Chondrocyte (in vitro differentiated cells): ENCODE measurements around the gene TCAP. TPM values are rescaled to one million over a fixed set of nuclear protein-coding genes. Genes with fewer than 3 reads are reported as not detected.

Experiments
- DNase-seq: peaks from one replicate; pipeline ENCODE4 v3.0.0; 2021; ENCODE audit warnings: mixed read lengths, low spot score
- H3K27ac Mint-ChIP-seq: one replicate; pipeline ENCODE4 v1.8.0; 2021; ENCODE audit warnings: mild to moderate bottlenecking, moderate library complexity, mixed read lengths; ENCODE audit not compliant: unreplicated experiment
- H3K27me3 Mint-ChIP-seq: 2 replicates; pipeline ENCODE4 v1.8.0; 2021; ENCODE audit warnings: low read depth, mixed read lengths
- H3K36me3 Mint-ChIP-seq: 2 replicates; pipeline ENCODE4 v1.8.0; 2021; ENCODE audit warnings: low read depth, mixed read lengths
- H3K4me1 Mint-ChIP-seq: 2 replicates; pipeline ENCODE4 v1.8.0; 2021; ENCODE audit warnings: low read depth, mild to moderate bottlenecking, mixed read lengths
- H3K4me3 Mint-ChIP-seq: one replicate; pipeline ENCODE4 v1.8.0; 2021; ENCODE audit warnings: mild to moderate bottlenecking, moderate library complexity, mixed read lengths; ENCODE audit not compliant: unreplicated experiment
- H3K9me3 Mint-ChIP-seq: 2 replicates; pipeline ENCODE4 v1.8.0; 2021; ENCODE audit warnings: low read depth, mixed read lengths
- total RNA-seq: library from RNA; stranded (reverse); gene quantifications from 3 replicates; pipeline ENCODE4 v1.2.1, GENCODE V29; 2021
- TF ChIP-seq, protein P1 (sequence below): fragments of 200-600 bp; sonication (generic); IDR thresholded peaks from 2 replicates; pipeline ENCODE4 v1.5.0; 2021; ENCODE audit warnings: antibody characterized with exemption, mild to moderate bottlenecking, moderate library complexity

Gene TCAP
- total RNA-seq, 1 donor from 2014 or later = 0.77 TPM

DNA sequence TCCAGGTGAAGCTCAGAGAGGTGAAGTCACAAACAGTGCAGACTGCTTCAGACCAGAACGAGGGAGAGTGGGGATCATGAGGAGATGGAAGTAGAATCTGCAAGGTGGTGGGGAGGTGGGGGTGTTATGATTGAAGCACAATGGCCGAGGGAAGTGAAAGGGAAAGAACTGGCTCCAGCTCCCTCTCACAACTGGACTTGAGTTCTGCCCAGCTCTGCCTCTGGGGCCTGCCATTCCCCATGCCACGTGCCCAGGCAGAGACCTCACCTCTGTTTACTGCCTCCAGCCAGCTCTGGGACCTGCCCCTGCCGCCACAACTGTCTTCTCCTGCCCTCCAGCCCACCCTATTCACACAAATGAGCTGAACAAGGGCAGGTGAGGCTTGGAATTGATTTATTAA is 5.6 kb downstream of the TCAP start:
- Mint-ChIP-seq H3K4me3 (no peak overlapping the region), H3K27ac (no peak overlapping the region), H3K27me3 (peaks cover 19% of the 10 kb centered on the region), H3K9me3 (no peaks in the 10 kb centered on the region), H3K36me3 (no peaks in the 10 kb centered on the region), H3K4me1 (peaks cover 29% of the 10 kb centered on the region)
- TF ChIP-seq, protein P1, sequence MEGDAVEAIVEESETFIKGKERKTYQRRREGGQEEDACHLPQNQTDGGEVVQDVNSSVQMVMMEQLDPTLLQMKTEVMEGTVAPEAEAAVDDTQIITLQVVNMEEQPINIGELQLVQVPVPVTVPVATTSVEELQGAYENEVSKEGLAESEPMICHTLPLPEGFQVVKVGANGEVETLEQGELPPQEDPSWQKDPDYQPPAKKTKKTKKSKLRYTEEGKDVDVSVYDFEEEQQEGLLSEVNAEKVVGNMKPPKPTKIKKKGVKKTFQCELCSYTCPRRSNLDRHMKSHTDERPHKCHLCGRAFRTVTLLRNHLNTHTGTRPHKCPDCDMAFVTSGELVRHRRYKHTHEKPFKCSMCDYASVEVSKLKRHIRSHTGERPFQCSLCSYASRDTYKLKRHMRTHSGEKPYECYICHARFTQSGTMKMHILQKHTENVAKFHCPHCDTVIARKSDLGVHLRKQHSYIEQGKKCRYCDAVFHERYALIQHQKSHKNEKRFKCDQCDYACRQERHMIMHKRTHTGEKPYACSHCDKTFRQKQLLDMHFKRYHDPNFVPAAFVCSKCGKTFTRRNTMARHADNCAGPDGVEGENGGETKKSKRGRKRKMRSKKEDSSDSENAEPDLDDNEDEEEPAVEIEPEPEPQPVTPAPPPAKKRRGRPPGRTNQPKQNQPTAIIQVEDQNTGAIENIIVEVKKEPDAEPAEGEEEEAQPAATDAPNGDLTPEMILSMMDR = no peak
- DNase-seq = no peak

DNA sequence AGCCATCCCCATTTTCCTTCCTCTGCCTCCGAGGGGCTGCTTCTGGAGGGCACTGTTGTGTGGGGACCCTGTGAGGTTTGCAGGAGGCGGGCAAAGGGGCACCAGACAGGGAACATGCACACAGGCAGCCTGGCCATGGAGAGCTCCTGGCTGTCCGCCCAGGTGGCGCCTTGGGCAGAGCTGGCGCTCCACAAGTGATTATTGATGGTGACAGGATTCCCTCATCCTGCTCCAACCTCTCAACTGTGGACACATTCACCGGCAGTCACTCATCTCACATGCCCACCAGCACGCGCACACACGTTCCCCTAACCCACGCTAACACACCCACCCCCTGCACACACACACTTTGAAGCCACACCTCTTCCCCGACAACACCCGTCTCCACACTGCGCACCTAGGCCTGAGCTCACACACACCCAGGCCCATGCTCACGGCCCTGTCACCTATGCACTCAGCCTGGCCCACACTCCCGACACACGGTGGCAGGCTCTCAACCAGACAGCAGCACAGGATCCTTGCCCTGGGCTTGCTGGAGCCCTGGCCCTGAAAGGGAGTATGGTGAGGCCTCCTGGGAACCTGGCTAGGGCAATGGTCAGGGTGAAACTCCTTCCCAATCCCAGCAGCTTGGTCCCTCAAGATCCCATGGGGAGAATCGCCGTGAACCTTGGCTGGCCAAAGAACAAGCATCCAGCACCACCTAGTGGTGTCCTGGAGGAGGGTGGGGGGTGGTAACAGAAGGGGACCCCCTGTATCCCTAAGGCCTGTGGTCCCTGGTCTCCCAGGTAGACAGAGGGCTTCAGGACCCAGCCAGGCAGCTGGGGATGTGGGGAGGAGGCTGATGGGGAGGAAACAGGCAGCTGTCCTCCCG is 6.7 kb downstream of the TCAP start:
- no peaks in the 10 kb centered on the region for H3K9me3 Mint-ChIP-seq
- H3K27ac Mint-ChIP-seq = no peak overlapping the region
- H3K4me3 Mint-ChIP-seq = no peak overlapping the region
- H3K4me1 Mint-ChIP-seq = peaks cover 28% of the 10 kb centered on the region
- H3K27me3 Mint-ChIP-seq = peaks cover 18% of the 10 kb centered on the region
- no peaks in the 10 kb centered on the region for H3K36me3 Mint-ChIP-seq
- TF ChIP-seq, protein P1 = peak; percentile 83
- no peak for DNase-seq

DNA sequence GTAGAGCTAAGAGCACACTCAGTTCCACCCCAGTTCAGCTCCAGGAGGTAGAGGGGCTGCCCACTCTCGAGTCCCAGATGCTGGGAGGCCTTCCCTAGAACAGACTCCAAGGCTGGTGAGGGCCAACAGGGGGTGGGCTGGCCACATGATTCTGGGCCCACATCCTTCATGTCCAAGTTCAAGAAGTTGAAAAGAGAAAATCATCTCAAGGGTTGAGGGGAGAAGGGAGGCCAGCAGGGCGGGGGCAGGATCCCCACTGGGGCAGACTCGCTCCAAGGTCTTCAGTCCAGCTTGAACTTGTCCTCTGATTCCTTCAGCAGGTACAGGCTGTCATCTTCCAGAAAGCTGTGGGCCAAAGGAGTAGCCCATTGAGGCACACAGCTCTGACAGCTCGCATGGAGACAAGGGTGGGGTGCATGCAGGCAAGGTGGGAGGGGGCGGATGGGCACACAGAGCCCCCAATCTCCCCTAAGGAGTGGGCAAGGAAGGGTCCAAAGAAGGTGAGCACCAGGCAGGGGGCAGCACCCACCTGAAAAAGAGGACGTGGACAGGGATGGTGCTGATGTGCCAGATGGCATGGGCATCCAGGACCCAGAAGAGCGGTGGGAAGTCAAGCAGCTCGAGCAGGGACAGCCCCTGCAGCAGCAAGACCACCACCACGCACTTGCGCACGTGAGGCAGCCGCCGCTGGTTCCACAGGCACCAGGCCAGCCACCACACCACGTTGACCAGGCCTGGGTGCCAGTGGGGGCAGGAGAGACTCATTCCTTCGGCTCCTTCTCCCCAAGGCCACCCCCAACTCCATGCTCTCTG is 7.6 kb downstream of the TCAP start:
- TF ChIP-seq, protein P1 = peak; percentile 48
- no peak for DNase-seq
- peaks cover 16% of the 10 kb centered on the region for H3K27me3 Mint-ChIP-seq
- H3K9me3 Mint-ChIP-seq = no peaks in the 10 kb centered on the region
- peaks cover 34% of the 10 kb centered on the region for H3K4me1 Mint-ChIP-seq
- H3K36me3 Mint-ChIP-seq = no peaks in the 10 kb centered on the region
- H3K27ac Mint-ChIP-seq = no peak overlapping the region
- H3K4me3 Mint-ChIP-seq = no peak overlapping the region

DNA sequence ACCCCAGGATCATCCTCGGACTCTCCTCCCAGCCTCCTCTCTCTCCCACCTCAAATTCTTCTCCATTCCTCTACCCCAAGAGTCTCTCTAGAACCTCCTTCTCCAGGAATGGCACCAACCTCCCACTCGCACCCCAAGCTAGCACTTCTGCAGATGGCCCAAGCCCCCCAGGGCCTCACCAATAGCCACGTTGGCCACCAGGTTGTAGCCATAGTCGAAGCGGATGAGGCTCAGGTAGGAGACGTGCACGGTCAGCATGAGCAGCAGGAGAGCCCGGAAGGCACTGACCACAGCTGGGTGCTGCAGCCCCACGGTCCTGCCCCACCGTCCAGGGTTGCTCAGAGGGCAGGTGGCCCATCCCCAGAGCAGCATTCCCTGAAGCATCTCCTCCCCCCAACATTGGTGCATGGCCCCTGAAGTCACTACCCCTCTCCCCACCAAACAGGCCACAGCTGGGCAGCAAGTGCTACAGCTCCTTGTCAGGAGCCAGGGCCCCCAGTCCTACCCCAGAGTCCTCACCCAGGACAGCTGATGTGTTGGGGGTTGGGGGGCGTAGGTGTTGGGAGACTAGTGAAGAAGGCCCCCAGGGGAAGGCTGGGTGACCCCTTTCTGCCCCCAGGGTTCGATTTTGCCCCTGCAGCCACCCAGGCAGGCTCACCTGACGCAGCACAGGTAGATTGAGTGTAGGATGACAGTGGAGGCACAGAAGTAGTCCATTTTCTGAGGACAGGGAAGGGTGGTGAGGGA is 8.4 kb downstream of the TCAP start:
- H3K4me3 Mint-ChIP-seq = no peak overlapping the region

More for the DNA sequence above, 8.4 kb downstream of the TCAP start:
- TF ChIP-seq, protein P1 = no peak
- peaks cover 15% of the 10 kb centered on the region for H3K27me3 Mint-ChIP-seq
- H3K27ac Mint-ChIP-seq = no peak overlapping the region
- H3K36me3 Mint-ChIP-seq = no peaks in the 10 kb centered on the region
- no peak for DNase-seq
- no peaks in the 10 kb centered on the region for H3K9me3 Mint-ChIP-seq
- peaks cover 40% of the 10 kb centered on the region for H3K4me1 Mint-ChIP-seq
